GM23248 (cell line): ENCODE data around the gene SCNN1B. TPM values are rescaled to one million over a fixed set of nuclear protein-coding genes. Genes with fewer than 3 reads are reported as not detected.

Experiments
- DNase-seq: peaks from one replicate; pipeline ENCODE4 v3.0.0-alpha.2; 2015
- H2AFZ ChIP-seq: fragments of 200-600 bp; sonication (generic); 2 replicates; pipeline ENCODE4 v1.6.1; 2016; ENCODE audit warnings: antibody characterized with exemption
- H3F3A ChIP-seq: fragments of 200-600 bp; sonication (generic); 2 replicates; pipeline ENCODE4 v1.6.1; 2016; ENCODE audit warnings: mild to moderate bottlenecking, antibody characterized with exemption, mixed run types; ENCODE audit not compliant: insufficient read depth
- H3K27ac ChIP-seq: fragments of 200-600 bp; sonication (generic); 2 replicates; pipeline ENCODE4 v1.5.1; 2016; ENCODE audit warnings: mild to moderate bottlenecking
- H3K27me3 ChIP-seq: fragments of 200-600 bp; sonication (generic); replicated peaks from 2 replicates; pipeline ENCODE4 v1.6.1; 2016; ENCODE audit warnings: mild to moderate bottlenecking; ENCODE audit not compliant: insufficient read depth
- H3K36me3 ChIP-seq: fragments of 200-600 bp; sonication (generic); 2 replicates; pipeline ENCODE4 v1.6.1; 2016; ENCODE audit warnings: low read depth, mild to moderate bottlenecking
- H3K4me1 ChIP-seq: fragments of 200-600 bp; sonication (generic); 2 replicates; pipeline ENCODE4 v1.6.1; 2016; ENCODE audit warnings: mild to moderate bottlenecking; ENCODE audit not compliant: insufficient read depth
- H3K4me2 ChIP-seq: fragments of 200-600 bp; sonication (generic); one replicate; pipeline ENCODE4 v1.6.1; 2016; ENCODE audit warnings: mild to moderate bottlenecking; ENCODE audit not compliant: unreplicated experiment
- H3K4me3 ChIP-seq: fragments of 200-600 bp; sonication (generic); 2 replicates; pipeline ENCODE4 v1.5.1; 2016; ENCODE audit warnings: mild to moderate bottlenecking
- H3K79me2 ChIP-seq: fragments of 200-600 bp; sonication (generic); 2 replicates; pipeline ENCODE4 v1.6.1; 2016; ENCODE audit warnings: mild to moderate bottlenecking; ENCODE audit not compliant: insufficient read depth
- H3K9ac ChIP-seq: fragments of 200-600 bp; sonication (generic); 2 replicates; pipeline ENCODE4 v1.6.1; 2016; ENCODE audit warnings: mild to moderate bottlenecking
- H3K9me2 ChIP-seq: fragments of 200-600 bp; sonication (generic); 2 replicates; pipeline ENCODE4 v1.6.1; 2016; ENCODE audit warnings: mixed run types, mild to moderate bottlenecking, moderate library complexity; ENCODE audit not compliant: insufficient read depth
- H3K9me3 ChIP-seq: fragments of 200-600 bp; sonication (generic); one replicate; pipeline ENCODE4 v1.6.1; 2017; ENCODE audit warnings: low read depth
- H4K20me1 ChIP-seq: fragments of 200-600 bp; sonication (generic); 2 replicates; pipeline ENCODE4 v1.6.0; 2016; ENCODE audit not compliant: insufficient read depth
- EZH2 ChIP-seq: fragments of 200-600 bp; sonication (generic); IDR thresholded peaks from 2 replicates; pipeline ENCODE4 v1.6.1; 2018; ENCODE audit warnings: antibody characterized with exemption, mild to moderate bottlenecking; ENCODE audit not compliant: insufficient read depth, poor library complexity, severe bottlenecking
- EZH2phosphoT487 ChIP-seq: fragments of 200-600 bp; sonication (generic); IDR thresholded peaks from 2 replicates; pipeline ENCODE4 v1.6.1; 2018; ENCODE audit warnings: antibody characterized with exemption, moderate library complexity, mild to moderate bottlenecking, low read depth; ENCODE audit not compliant: insufficient read depth
- whole genome bisulfite sequencing, 2 experiments: methylation state at CpG; one replicate each; pipeline ENCODE4 v1.1.6; 2015 to 2017; ENCODE audit warnings: low lambda C conversion rate in 2 of 2, low coverage in 1 of 2; ENCODE audit errors: missing lambda C conversion rate in 2 of 2; 5-methylcytosine and 5-hydroxymethylcytosine counted together
- in situ Hi-C: fragments of 300-500 bp; cut with MboI; formaldehyde crosslinking; loops from 2 replicates; pipeline ENCODE4 v1.15.0; 2020
- polyA plus RNA-seq: library from polyadenylated mRNA; unstranded; fragments of >200 nt; fragmentation: Nextera tagmentation; extraction: Ambion mirVana; gene quantifications from 2 replicates; pipeline ENCODE4 v1.2.1, GENCODE V29; 2016
- total RNA-seq: library from RNA; depleted of rRNA; stranded (reverse); fragments of >200 nt; shearing (Covaris generic); gene quantifications from 2 replicates; pipeline ENCODE4 v1.2.3, GENCODE V29; 2014

SCNN1B gene
- total and polyA plus RNA-seq, 2 experiments from 2014 or later, result not detected

DNA sequence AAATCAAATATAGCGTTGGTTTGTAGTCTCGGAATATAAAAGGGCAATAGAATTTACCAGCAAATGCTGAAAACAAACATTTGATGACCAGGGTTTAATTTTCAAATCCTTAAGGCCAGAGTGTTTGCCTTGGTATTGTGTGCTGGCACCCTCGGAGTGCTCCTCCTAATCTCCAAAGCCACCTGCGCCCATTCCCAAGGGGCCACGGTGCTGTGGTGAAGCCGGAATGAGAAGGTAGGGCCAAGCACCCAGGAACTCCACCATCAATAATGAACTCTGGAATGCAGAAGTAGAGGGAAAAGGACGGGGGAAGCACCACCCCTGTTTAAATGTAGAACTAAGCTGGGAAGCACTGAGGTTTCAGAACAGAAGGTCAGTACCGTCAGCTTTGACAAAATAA lies 99.0 kb downstream of the SCNN1B start:
- no peak overlapping the region for H3K27ac ChIP-seq
- H3F3A ChIP-seq, result no peaks in the 10 kb centered on the region
- DNase-seq, result no peak
- no peak overlapping the region for H3K4me2 ChIP-seq
- H3K4me3 ChIP-seq, result no peak overlapping the region
- H3K9me2 ChIP-seq, result no peaks in the 10 kb centered on the region
- no peaks in the 10 kb centered on the region for H3K9me3 ChIP-seq
- TF ChIP-seq EZH2 (no peak), EZH2phosphoT487 (no peak)
- no peaks in the 10 kb centered on the region for H3K27me3 ChIP-seq
- 91 to 94% methylated on average over 8 of the region's 8 CpGs for WGBS, 2 experiments
- in situ Hi-C loops, result no loop called here
- no peaks in the 10 kb centered on the region for H3K4me1 ChIP-seq
- H4K20me1 ChIP-seq, result no peaks in the 10 kb centered on the region
- H2AFZ ChIP-seq, result no peak overlapping the region
- H3K36me3 ChIP-seq, result peaks cover 27% of the 10 kb centered on the region
- H3K79me2 ChIP-seq, result no peaks in the 10 kb centered on the region
- no peak overlapping the region for H3K9ac ChIP-seq

- Histone ChIP-seq H3K4me3 (no peak overlapping the region), H3K9me3 (no peaks in the 10 kb centered on the region), H4K20me1 (no peaks in the 10 kb centered on the region), H3K27ac (no peak overlapping the region), H3K4me1 (no peaks in the 10 kb centered on the region), H3K36me3 (peaks cover 33% of the 10 kb centered on the region), H2AFZ (no peak overlapping the region), H3K9me2 (no peaks in the 10 kb centered on the region), H3K4me2 (no peak overlapping the region), H3K9ac (no peak overlapping the region), H3K79me2 (no peaks in the 10 kb centered on the region), H3K27me3 (no peaks in the 10 kb centered on the region), H3F3A (no peaks in the 10 kb centered on the region)
- DNase-seq, result no peak
- TF ChIP-seq EZH2 (no peak), EZH2phosphoT487 (no peak)
- in situ Hi-C loops, result no loop called here
- 94 to 96% methylated on average over 2 of the region's 2 CpGs for WGBS, 2 experiments
These were observed 100.0 kb downstream of the SCNN1B start for GRCh38 chr16:23402100-23402499.

GRCh38 chr16:23403547-23403946 lies 101.4 kb downstream of the SCNN1B start:
- no peak for TF ChIP-seq EZH2
- H4K20me1 ChIP-seq, result no peaks in the 10 kb centered on the region
- 85% methylated on average over 11 of the region's 11 CpGs for whole genome bisulfite sequencing, 2 experiments
- no peak overlapping the region for H3K9ac ChIP-seq
- in situ Hi-C loops, result no loop called here
- H3K36me3 ChIP-seq, result peaks cover 33% of the 10 kb centered on the region
- H3K4me2 ChIP-seq, result no peak overlapping the region
- no peaks in the 10 kb centered on the region for H3K27me3 ChIP-seq
- no peaks in the 10 kb centered on the region for H3K9me3 ChIP-seq
- no peaks in the 10 kb centered on the region for H3K79me2 ChIP-seq
- no peak overlapping the region for H2AFZ ChIP-seq
- H3K27ac ChIP-seq, result no peak overlapping the region
- H3K4me1 ChIP-seq, result no peaks in the 10 kb centered on the region
- H3F3A ChIP-seq, result no peaks in the 10 kb centered on the region
- no peak for DNase-seq
- H3K9me2 ChIP-seq, result no peaks in the 10 kb centered on the region
- H3K4me3 ChIP-seq, result no peak overlapping the region

- H3K4me3 ChIP-seq, result no peak overlapping the region
- no peak overlapping the region for H3K4me2 ChIP-seq
- H2AFZ ChIP-seq, result no peak overlapping the region
- peaks cover 35% of the 10 kb centered on the region for H3K36me3 ChIP-seq
- no peak overlapping the region for H3K9ac ChIP-seq
- H3K9me2 ChIP-seq, result no peaks in the 10 kb centered on the region
- H4K20me1 ChIP-seq, result no peaks in the 10 kb centered on the region
- in situ Hi-C loops, result no loop called here
- H3K9me3 ChIP-seq, result no peaks in the 10 kb centered on the region
- no peak for DNase-seq
- 55 to 56% methylated on average over 2 of the region's 2 CpGs for WGBS, 2 experiments
- no peaks in the 10 kb centered on the region for H3K27me3 ChIP-seq
- TF ChIP-seq EZH2 (no peak), EZH2phosphoT487 (no peak)
- 0 out of 2 replicates have a peak, but pooled peaks cover 6% of the 10 kb centered on the region for H3F3A ChIP-seq
- no peaks in the 10 kb centered on the region for H3K79me2 ChIP-seq
- no peaks in the 10 kb centered on the region for H3K4me1 ChIP-seq
- H3K27ac ChIP-seq, result no peak overlapping the region
These were observed 103.9 kb downstream of the SCNN1B start for GRCh38 chr16:23406024-23406423.

DNA sequence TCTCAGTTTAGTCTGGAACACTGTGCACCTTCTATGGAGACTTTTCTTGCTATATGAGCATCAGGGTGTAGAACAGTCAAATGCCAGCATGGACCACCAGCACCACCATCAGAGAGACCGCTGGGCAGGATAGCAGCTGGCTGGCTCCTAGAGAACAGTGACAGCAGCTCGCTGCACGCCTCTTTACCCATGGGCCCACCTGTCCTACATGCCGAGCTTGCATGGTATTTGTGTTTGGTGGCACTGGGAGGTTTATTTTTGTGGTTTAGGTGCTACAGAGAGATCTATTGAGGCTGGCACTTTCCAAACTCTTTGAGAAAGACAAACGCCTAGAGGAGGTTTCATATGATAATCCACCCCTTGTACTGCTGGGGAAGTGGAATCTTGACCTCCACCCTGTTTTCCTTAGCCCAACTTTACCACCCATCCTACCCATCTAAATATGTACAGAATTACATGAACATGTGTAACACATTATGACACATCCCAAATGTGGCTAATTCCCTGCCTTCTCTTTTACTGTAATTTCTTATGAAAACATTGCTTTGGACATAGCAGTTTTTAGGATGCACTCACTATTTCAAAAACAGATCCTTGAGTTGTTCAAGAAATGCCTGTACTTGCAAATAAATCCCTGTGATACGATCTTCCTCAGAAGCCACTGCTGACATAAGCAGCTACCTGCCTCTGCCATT lies 104.6 kb downstream of the SCNN1B start:
- peaks cover 38% of the 10 kb centered on the region for H3K36me3 ChIP-seq

More for the DNA sequence above, 104.6 kb downstream of the SCNN1B start:
- H3K9ac ChIP-seq, result no peak overlapping the region
- WGBS, 2 experiments, result 91 to 93% methylated on average over 6 of the region's 6 CpGs
- no peaks in the 10 kb centered on the region for H3K27me3 ChIP-seq
- no peaks in the 10 kb centered on the region for H3K79me2 ChIP-seq
- 0 out of 2 replicates have a peak, but pooled peaks cover 6% of the 10 kb centered on the region for H3F3A ChIP-seq
- H3K9me2 ChIP-seq, result no peaks in the 10 kb centered on the region
- H3K4me1 ChIP-seq, result no peaks in the 10 kb centered on the region
- H4K20me1 ChIP-seq, result no peaks in the 10 kb centered on the region
- TF ChIP-seq EZH2 (no peak), EZH2phosphoT487 (no peak)
- no peak overlapping the region for H3K27ac ChIP-seq
- no peak overlapping the region for H2AFZ ChIP-seq
- in situ Hi-C loops, result no loop called here
- no peak overlapping the region for H3K4me3 ChIP-seq
- H3K4me2 ChIP-seq, result no peak overlapping the region
- no peak for DNase-seq
- H3K9me3 ChIP-seq, result no peaks in the 10 kb centered on the region
